Activated CD4-positive, alpha-beta T cell treated with anti-CD3 and anti-CD28 coated beads, Interleukin-2, amount 10 ng/mL, durations not matched to agents 24 days and 14 days (primary cell): ENCODE measurements around the gene ARF1. TPM values are rescaled to one million over a fixed set of nuclear protein-coding genes. Genes with fewer than 3 reads are reported as not detected.

Source experiments
- DNase-seq: peaks from one replicate; pipeline ENCODE4 v3.0.0; 2022
- H3K27ac Mint-ChIP-seq: one replicate; pipeline ENCODE4 v1.8.0; 2022; ENCODE audit warnings: mild to moderate bottlenecking, mixed read lengths
- H3K27me3 Mint-ChIP-seq: one replicate; pipeline ENCODE4 v1.8.0; 2022; ENCODE audit warnings: mixed read lengths
- H3K36me3 Mint-ChIP-seq: one replicate; pipeline ENCODE4 v1.8.0; 2022; ENCODE audit warnings: low read depth, mild to moderate bottlenecking, mixed read lengths
- H3K4me1 Mint-ChIP-seq: one replicate; pipeline ENCODE4 v1.8.0; 2021; ENCODE audit warnings: mixed read lengths
- H3K4me3 Mint-ChIP-seq: one replicate; pipeline ENCODE4 v1.8.0; 2022; ENCODE audit warnings: mild to moderate bottlenecking, moderate library complexity, mixed read lengths
- H3K9me3 Mint-ChIP-seq: one replicate; pipeline ENCODE4 v1.8.0; 2021; ENCODE audit warnings: mixed read lengths
- intact Hi-C: fragments of 100-400 bp; cut with micrococcal nuclease; formaldehyde crosslinking; loops from one replicate; pipeline ENCODE4 v1.15.1; 2023
- total RNA-seq: library from RNA; stranded (reverse); gene quantifications from 2 replicates; pipeline ENCODE4 v1.2.3, GENCODE V29; 2022

The ARF1 gene
- total RNA-seq, 1 donor from 2014 or later: 395 TPM

GRCh38 chr1:228092342-228093049 lies 10.0 kb downstream of the ARF1 start:
- Mint-ChIP-seq H3K27ac (no peak overlapping the region), H3K36me3 (peaks cover 71% of the 10 kb centered on the region), H3K4me3 (no peak overlapping the region), H3K4me1 (peaks cover 35% of the 10 kb centered on the region), H3K9me3 (peaks cover 11% of the 10 kb centered on the region), H3K27me3 (no peaks in the 10 kb centered on the region)
- no peak for DNase-seq
- intact Hi-C loops: no loop called here

DNA sequence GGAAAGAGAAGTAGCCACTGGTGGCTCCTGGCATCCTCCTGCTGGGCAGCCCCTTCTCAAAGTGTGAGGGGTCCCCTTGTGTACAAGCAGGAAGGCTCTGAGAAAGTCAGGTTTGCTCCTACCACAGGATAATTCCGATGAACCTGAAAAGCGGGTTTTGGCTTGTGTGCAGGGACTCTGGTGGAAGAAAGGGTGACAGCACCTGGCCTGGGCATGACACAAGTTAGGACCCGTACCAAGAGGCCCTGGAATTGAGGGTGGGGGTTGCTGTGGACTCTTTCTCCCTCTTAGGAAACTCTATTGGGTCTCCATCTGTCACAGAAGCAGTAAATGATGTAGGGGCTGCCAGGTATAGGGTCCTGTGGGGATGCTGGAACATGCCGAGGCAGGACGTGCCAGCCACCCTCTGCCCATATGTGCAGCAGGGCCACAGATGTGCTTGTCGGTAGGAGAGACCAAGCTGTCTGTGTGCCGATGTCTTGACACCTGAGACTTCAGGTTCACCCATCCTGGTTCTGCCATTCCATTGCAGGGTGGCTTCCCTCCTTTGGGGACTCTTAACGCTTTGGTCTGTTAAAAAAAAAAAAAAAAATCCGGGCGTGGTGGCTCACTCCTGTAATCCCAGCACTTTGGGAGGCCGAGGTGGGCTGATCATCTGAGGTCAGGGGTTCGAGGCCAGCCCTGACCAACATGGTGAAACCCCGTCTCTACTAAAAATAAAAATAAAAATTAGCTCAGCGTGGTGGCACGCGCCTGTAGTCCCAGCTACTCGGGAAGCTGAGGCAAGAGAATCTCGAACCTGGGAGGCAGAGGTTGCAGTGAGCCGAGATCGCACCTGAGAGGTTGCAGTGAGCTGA lies 10.8 kb downstream of the ARF1 start:
- no peak overlapping the region for H3K4me3 Mint-ChIP-seq
- H3K36me3 Mint-ChIP-seq: peaks cover 72% of the 10 kb centered on the region
- intact Hi-C loops: no loop called here
- H3K4me1 Mint-ChIP-seq: peaks cover 27% of the 10 kb centered on the region
- H3K9me3 Mint-ChIP-seq: peaks cover 11% of the 10 kb centered on the region
- no peak for DNase-seq
- no peak overlapping the region for H3K27ac Mint-ChIP-seq
- H3K27me3 Mint-ChIP-seq: no peaks in the 10 kb centered on the region

- peaks cover 73% of the 10 kb centered on the region for H3K36me3 Mint-ChIP-seq
- peaks cover 21% of the 10 kb centered on the region for H3K4me1 Mint-ChIP-seq
- intact Hi-C loops: no loop called here
- H3K27ac Mint-ChIP-seq: no peak overlapping the region
- no peak overlapping the region for H3K4me3 Mint-ChIP-seq
- no peak for DNase-seq
- H3K9me3 Mint-ChIP-seq: peaks cover 11% of the 10 kb centered on the region
- no peaks in the 10 kb centered on the region for H3K27me3 Mint-ChIP-seq
Observed at GRCh38 chr1:228094432-228095016, 12.0 kb downstream of the ARF1 start.

DNA sequence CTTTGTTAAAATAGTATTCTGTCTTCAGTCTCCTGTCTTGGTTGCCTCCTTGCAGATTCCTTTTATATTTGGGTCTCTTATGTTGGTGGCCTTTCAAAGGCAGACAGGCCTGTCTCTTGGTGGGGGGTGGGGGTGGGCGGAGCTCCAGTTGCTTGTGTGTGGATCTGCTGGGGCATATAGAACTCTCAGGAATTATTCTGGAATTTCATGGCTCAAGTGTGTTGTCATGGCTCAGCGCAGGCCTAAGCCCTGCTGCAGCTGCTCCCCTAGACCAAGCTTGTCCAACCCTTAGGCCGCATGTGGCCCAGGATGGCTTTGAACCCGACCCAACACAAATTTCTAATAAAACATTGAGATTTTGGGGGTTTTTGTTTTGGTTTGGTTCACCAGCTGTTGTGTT lies 12.7 kb downstream of the ARF1 start:
- peaks cover 74% of the 10 kb centered on the region for H3K36me3 Mint-ChIP-seq
- H3K4me3 Mint-ChIP-seq: no peak overlapping the region
- H3K4me1 Mint-ChIP-seq: peaks cover 19% of the 10 kb centered on the region
- no peaks in the 10 kb centered on the region for H3K27me3 Mint-ChIP-seq
- peaks cover 11% of the 10 kb centered on the region for H3K9me3 Mint-ChIP-seq
- no peak for DNase-seq
- intact Hi-C loops: no loop called here
- no peak overlapping the region for H3K27ac Mint-ChIP-seq

DNA sequence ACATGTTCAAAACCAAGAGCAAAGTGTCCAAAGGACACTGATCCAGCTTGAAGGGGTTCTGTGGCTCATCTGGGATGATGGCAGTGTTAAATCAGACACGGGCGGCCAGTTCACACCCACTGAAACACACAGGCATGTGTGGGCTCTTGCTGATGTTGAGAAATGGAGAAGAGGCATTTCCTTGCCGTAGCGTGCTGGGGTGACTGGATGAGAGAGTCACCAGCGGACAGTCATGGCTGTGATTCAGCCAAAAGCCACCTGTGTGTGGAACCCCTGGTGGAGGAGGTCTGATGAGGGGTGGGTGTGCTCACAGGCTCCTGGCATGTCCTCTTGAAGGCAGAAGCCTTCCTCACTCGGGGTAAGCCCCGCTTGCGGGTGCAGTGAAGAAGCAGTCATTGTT lies 13.4 kb downstream of the ARF1 start:
- H3K27me3 Mint-ChIP-seq: no peaks in the 10 kb centered on the region
- no peak overlapping the region for H3K27ac Mint-ChIP-seq
- H3K4me1 Mint-ChIP-seq: peaks cover 16% of the 10 kb centered on the region
- no peak overlapping the region for H3K4me3 Mint-ChIP-seq
- peaks cover 11% of the 10 kb centered on the region for H3K9me3 Mint-ChIP-seq
- intact Hi-C loops: no loop called here
- peaks cover 73% of the 10 kb centered on the region for H3K36me3 Mint-ChIP-seq
- no peak for DNase-seq

- peaks cover 71% of the 10 kb centered on the region for H3K36me3 Mint-ChIP-seq
- H3K27ac Mint-ChIP-seq: no peak overlapping the region
- H3K27me3 Mint-ChIP-seq: no peaks in the 10 kb centered on the region
- DNase-seq: no peak
- H3K9me3 Mint-ChIP-seq: peaks cover 11% of the 10 kb centered on the region
- H3K4me3 Mint-ChIP-seq: no peak overlapping the region
- intact Hi-C loops: no loop called here
- H3K4me1 Mint-ChIP-seq: peaks cover 16% of the 10 kb centered on the region
Observed at GRCh38 chr1:228096416-228097332, 14.2 kb downstream of the ARF1 start.

DNA sequence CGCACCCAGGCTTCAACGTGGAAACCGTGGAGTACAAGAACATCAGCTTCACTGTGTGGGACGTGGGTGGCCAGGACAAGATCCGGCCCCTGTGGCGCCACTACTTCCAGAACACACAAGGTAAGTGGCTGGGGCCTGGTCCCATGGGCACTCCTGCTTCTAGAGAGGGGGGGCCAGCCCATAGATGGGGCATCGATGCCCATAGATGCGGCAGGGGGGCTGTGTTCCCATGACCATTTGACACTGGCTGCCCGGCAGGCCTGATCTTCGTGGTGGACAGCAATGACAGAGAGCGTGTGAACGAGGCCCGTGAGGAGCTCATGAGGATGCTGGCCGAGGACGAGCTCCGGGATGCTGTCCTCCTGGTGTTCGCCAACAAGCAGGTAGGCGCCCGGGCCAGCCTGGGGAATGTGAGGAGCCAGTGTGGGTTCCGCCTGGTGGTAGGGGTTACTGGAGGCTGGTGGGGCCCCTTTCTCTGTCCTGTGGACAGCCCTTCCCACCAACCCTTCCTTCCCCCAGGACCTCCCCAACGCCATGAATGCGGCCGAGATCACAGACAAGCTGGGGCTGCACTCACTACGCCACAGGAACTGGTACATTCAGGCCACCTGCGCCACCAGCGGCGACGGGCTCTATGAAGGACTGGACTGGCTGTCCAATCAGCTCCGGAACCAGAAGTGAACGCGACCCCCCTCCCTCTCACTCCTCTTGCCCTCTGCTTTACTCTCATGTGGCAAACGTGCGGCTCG lies 15.0 kb downstream of the ARF1 start:
- no peak for DNase-seq
- Mint-ChIP-seq H3K4me1 (peaks cover 16% of the 10 kb centered on the region), H3K27ac (no peak overlapping the region)

GRCh38 chr1:228098323-228098931 lies 15.9 kb downstream of the ARF1 start:
- H3K27me3 Mint-ChIP-seq: peaks cover 2% of the 10 kb centered on the region
- DNase-seq: no peak
- H3K4me3 Mint-ChIP-seq: no peak overlapping the region
- H3K9me3 Mint-ChIP-seq: peaks cover 11% of the 10 kb centered on the region
- peaks cover 58% of the 10 kb centered on the region for H3K36me3 Mint-ChIP-seq
- H3K4me1 Mint-ChIP-seq: peaks cover 18% of the 10 kb centered on the region
- intact Hi-C loops: no loop called here
- no peak overlapping the region for H3K27ac Mint-ChIP-seq

More for the DNA sequence above, 15.0 kb downstream of the ARF1 start:
- H3K36me3 Mint-ChIP-seq: peaks cover 63% of the 10 kb centered on the region
- H3K4me3 Mint-ChIP-seq: no peak overlapping the region
- H3K27me3 Mint-ChIP-seq: no peaks in the 10 kb centered on the region
- intact Hi-C loops: no loop called here
- peaks cover 11% of the 10 kb centered on the region for H3K9me3 Mint-ChIP-seq

DNA sequence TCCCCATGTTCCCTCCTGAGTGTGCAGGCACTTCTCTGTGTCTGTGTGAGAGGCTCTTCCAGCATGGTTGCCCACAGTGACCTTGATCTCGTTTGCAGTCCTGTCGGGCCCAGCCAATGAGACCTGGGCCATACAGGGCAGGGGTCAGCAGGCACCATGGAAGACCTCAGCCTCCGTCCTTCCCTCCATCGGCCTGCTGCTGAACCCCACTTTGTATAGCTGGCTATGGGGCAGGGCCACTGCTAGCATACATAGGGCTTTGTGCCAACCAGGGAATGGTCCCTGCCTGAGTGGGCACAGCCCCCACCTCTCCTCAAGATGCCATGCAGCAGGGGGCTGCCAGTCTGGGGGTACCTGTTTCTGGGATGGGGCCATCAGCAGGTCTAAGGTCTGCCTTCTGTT lies 16.8 kb downstream of the ARF1 start:
- Mint-ChIP-seq H3K9me3 (peaks cover 8% of the 10 kb centered on the region), H3K27me3 (peaks cover 2% of the 10 kb centered on the region), H3K4me3 (no peak overlapping the region), H3K4me1 (peaks cover 25% of the 10 kb centered on the region), H3K27ac (peak overlapping the region; percentile 51), H3K36me3 (peaks cover 52% of the 10 kb centered on the region)
- DNase-seq: no peak
- intact Hi-C loops: no loop called here

- peak overlapping the region; percentile 93 for H3K4me3 Mint-ChIP-seq
- peaks cover 38% of the 10 kb centered on the region for H3K36me3 Mint-ChIP-seq
- intact Hi-C loops: loop anchor here (10.0 kb wide), 1 partner anchor 336 kb away; no protein-coding TSS in a partner anchor
- no peaks in the 10 kb centered on the region for H3K9me3 Mint-ChIP-seq
- H3K4me1 Mint-ChIP-seq: peaks cover 22% of the 10 kb centered on the region
- H3K27me3 Mint-ChIP-seq: peaks cover 2% of the 10 kb centered on the region
- H3K27ac Mint-ChIP-seq: peak overlapping the region; percentile 74
- peak; percentile 62 for DNase-seq
Observed at GRCh38 chr1:228100822-228101613, 18.5 kb downstream of the ARF1 start.

- H3K27me3 Mint-ChIP-seq: peaks cover 2% of the 10 kb centered on the region
- intact Hi-C loops: loop anchor here (10.0 kb wide), 1 partner anchor 337 kb away; no protein-coding TSS in a partner anchor
Observed at GRCh38 chr1:228101614-228101993, 19.1 kb downstream of the ARF1 start.

More at GRCh38 chr1:228101614-228101993, 19.1 kb downstream of the ARF1 start:
- H3K4me3 Mint-ChIP-seq: peak overlapping the region; percentile 93
- peak; percentile 67 for DNase-seq
- peaks cover 22% of the 10 kb centered on the region for H3K4me1 Mint-ChIP-seq
- peak overlapping the region; percentile 74 for H3K27ac Mint-ChIP-seq
- peaks cover 38% of the 10 kb centered on the region for H3K36me3 Mint-ChIP-seq
- H3K9me3 Mint-ChIP-seq: no peaks in the 10 kb centered on the region
